H9 (cell line): Measurements from ENCODE around the gene ZSCAN29. TPM values are rescaled to one million over a fixed set of nuclear protein-coding genes. Genes with fewer than 3 reads are reported as not detected.

Experiments
- DNase-seq: peaks from one replicate; pipeline ENCODE4 v3.0.0-alpha.2; 2017
- H2AFZ ChIP-seq: one replicate; pipeline ENCODE4 v1.6.1; 2013; ENCODE audit warnings: mild to moderate bottlenecking, low read length, control low read depth, moderate library complexity
- H2AK5ac ChIP-seq: 2 replicates; pipeline ENCODE4 v1.6.1; 2013; ENCODE audit warnings: low read length, control low read depth, mixed read lengths; ENCODE audit not compliant: insufficient read length
- H2BK120ac ChIP-seq: one replicate; pipeline ENCODE4 v1.6.1; 2013; ENCODE audit warnings: low read depth, mild to moderate bottlenecking, low read length, control low read depth, inconsistent platforms; ENCODE audit not compliant: poor library complexity, severe bottlenecking
- H2BK12ac ChIP-seq: 2 replicates; pipeline ENCODE4 v1.6.1; 2013; ENCODE audit warnings: low read length, control low read depth, mixed read lengths, low read depth; ENCODE audit not compliant: insufficient read length
- H2BK15ac ChIP-seq: 2 replicates; pipeline ENCODE4 v1.6.1; 2013; ENCODE audit warnings: low read depth, low read length, control low read depth
- H2BK20ac ChIP-seq: one replicate; pipeline ENCODE4 v1.6.1; 2013; ENCODE audit warnings: low read depth, mild to moderate bottlenecking, low read length, control low read depth, inconsistent platforms; ENCODE audit not compliant: poor library complexity, severe bottlenecking
- H2BK5ac ChIP-seq: 2 replicates; pipeline ENCODE4 v1.6.1; 2013; ENCODE audit warnings: low read length, control low read depth, mixed read lengths; ENCODE audit not compliant: insufficient read length
- H3K14ac ChIP-seq: 2 replicates; pipeline ENCODE4 v1.6.1; 2013; ENCODE audit warnings: low read length, control low read depth; ENCODE audit not compliant: insufficient read depth
- H3K18ac ChIP-seq: 2 replicates; pipeline ENCODE4 v1.6.1; 2013; ENCODE audit warnings: low read depth, mild to moderate bottlenecking, mixed read lengths, low read length, control low read depth; ENCODE audit not compliant: insufficient read length
- H3K23ac ChIP-seq: 2 replicates; pipeline ENCODE4 v1.6.1; 2013; ENCODE audit warnings: low read length, control low read depth, mixed read lengths, low read depth; ENCODE audit not compliant: insufficient read length
- H3K23me2 ChIP-seq: 2 replicates; pipeline ENCODE4 v1.6.1; 2013; ENCODE audit warnings: low read depth, mild to moderate bottlenecking, mixed read lengths, low read length, control low read depth; ENCODE audit not compliant: insufficient read length, poor library complexity, severe bottlenecking
- H3K27ac ChIP-seq: 2 replicates; pipeline ENCODE4 v1.5.1; 2013; ENCODE audit warnings: low read length, control low read depth, mixed read lengths, low read depth; ENCODE audit not compliant: insufficient read length
- H3K27me3 ChIP-seq: 2 replicates; pipeline ENCODE4 v1.6.1; 2013; ENCODE audit warnings: low read length, control low read depth, inconsistent platforms; ENCODE audit not compliant: insufficient read depth
- H3K4ac ChIP-seq: 2 replicates; pipeline ENCODE4 v1.6.1; 2013; ENCODE audit warnings: low read depth, mild to moderate bottlenecking, control low read depth, inconsistent platforms, low read length, moderate library complexity
- H3K4me1 ChIP-seq: 2 replicates; pipeline ENCODE4 v1.6.1; 2013; ENCODE audit warnings: low read length, control low read depth, inconsistent platforms; ENCODE audit not compliant: insufficient read depth
- H3K4me2 ChIP-seq: 2 replicates; pipeline ENCODE4 v1.6.1; 2013; ENCODE audit warnings: low read length, control low read depth, mixed read lengths; ENCODE audit not compliant: insufficient read length, insufficient read depth
- H3K56ac ChIP-seq: 2 replicates; pipeline ENCODE4 v1.6.1; 2013; ENCODE audit warnings: low read depth, mild to moderate bottlenecking, mixed read lengths, low read length, control low read depth; ENCODE audit not compliant: insufficient read length
- H3K79me1 ChIP-seq: 2 replicates; pipeline ENCODE4 v1.6.1; 2013; ENCODE audit warnings: low read depth, mild to moderate bottlenecking, moderate library complexity, low read length, control low read depth, inconsistent platforms; ENCODE audit not compliant: insufficient read depth, poor library complexity, severe bottlenecking
- H3K79me2 ChIP-seq: 2 replicates; pipeline ENCODE4 v1.6.1; 2013; ENCODE audit warnings: low read length, control low read depth, inconsistent platforms; ENCODE audit not compliant: insufficient read depth
- H3K9ac ChIP-seq: 2 replicates; pipeline ENCODE4 v1.6.1; 2013; ENCODE audit warnings: low read length, control low read depth, mixed read lengths; ENCODE audit not compliant: insufficient read length; ENCODE audit errors: extremely low read depth
- H3K9me3 ChIP-seq: one replicate; pipeline ENCODE4 v1.6.1; 2013; ENCODE audit warnings: low read depth, low read length, inconsistent platforms; ENCODE audit not compliant: control insufficient read depth
- H3T11ph ChIP-seq: one replicate; pipeline ENCODE4 v1.6.1; 2013; ENCODE audit warnings: mild to moderate bottlenecking, low read length, control low read depth, inconsistent platforms
- H4K20me1 ChIP-seq: one replicate; pipeline ENCODE4 v1.6.1; 2013; ENCODE audit not compliant: control insufficient read depth, insufficient read length, insufficient read depth
- H4K5ac ChIP-seq: 2 replicates; pipeline ENCODE4 v1.6.1; 2013; ENCODE audit warnings: low read depth, mild to moderate bottlenecking, mixed read lengths, low read length, control low read depth; ENCODE audit not compliant: insufficient read length
- H4K8ac ChIP-seq: replicated peaks from 2 replicates; pipeline ENCODE4 v1.6.1; 2013; ENCODE audit warnings: low read length, control low read depth, mixed read lengths, low read depth; ENCODE audit not compliant: insufficient read length
- H4K91ac ChIP-seq: 2 replicates; pipeline ENCODE4 v1.6.1; 2013; ENCODE audit warnings: low read depth, mild to moderate bottlenecking, moderate library complexity, mixed read lengths, low read length, control low read depth; ENCODE audit not compliant: insufficient read length
- H3K27ac Mint-ChIP-seq, 3 experiments: 2 replicates in 2 of 3; 3 replicates in 1 of 3; pipeline ENCODE4 v1.8.0; 2020 to 2021; ENCODE audit warnings: mixed read lengths in 3 of 3, mild to moderate bottlenecking in 1 of 3, moderate library complexity in 1 of 3
- H3K27me3 Mint-ChIP-seq: 2 replicates; pipeline ENCODE4 v1.8.0; 2021; ENCODE audit warnings: low read depth, mild to moderate bottlenecking, moderate library complexity, mixed read lengths
- H3K36me3 Mint-ChIP-seq, 3 experiments: 2 replicates in 2 of 3; 3 replicates in 1 of 3; pipeline ENCODE4 v1.8.0; 2020 to 2021; ENCODE audit warnings: low read depth in 3 of 3, mixed read lengths in 3 of 3; ENCODE audit not compliant: insufficient read depth in 1 of 3
- H3K4me1 Mint-ChIP-seq, 2 experiments: 2 replicates each; pipeline ENCODE4 v1.8.0; 2020; ENCODE audit warnings: mixed read lengths in 2 of 2
- H3K4me3 Mint-ChIP-seq, 2 experiments: 2 replicates in 1 of 2; 3 replicates in 1 of 2; pipeline ENCODE4 v1.8.0; 2020 to 2021; ENCODE audit warnings: mild to moderate bottlenecking in 2 of 2, mixed read lengths in 2 of 2, moderate library complexity in 1 of 2
- H3K9me3 Mint-ChIP-seq, 2 experiments: 2 replicates in 1 of 2; 3 replicates in 1 of 2; pipeline ENCODE4 v1.8.0; 2020; ENCODE audit warnings: mild to moderate bottlenecking in 2 of 2, mixed read lengths in 2 of 2, moderate library complexity in 1 of 2
- CTCF ChIP-seq: fragments of 200-600 bp; sonication (generic); conservative IDR thresholded peaks from 3 replicates; pipeline ENCODE4 v1.8.0; 2021; ENCODE audit warnings: antibody characterized with exemption, mild to moderate bottlenecking
- WGBS: extraction: QIAGEN DNeasy Blood & Tissue Kit; methylation state at CpG from one replicate; pipeline ENCODE4 v1.1.7; 2013; ENCODE audit warnings: missing lambda C conversion rate, low lambda C conversion rate, mixed read lengths; ENCODE audit not compliant: insufficient read length; ENCODE audit errors: extremely low coverage; 5-methylcytosine and 5-hydroxymethylcytosine counted together
- total RNA-seq: library from RNA; stranded (reverse); gene quantifications from 2 replicates; pipeline ENCODE4 v1.2.1, GENCODE V29; 2021

The ZSCAN29 gene
- total RNA-seq, 1 experiment from 2014 or later: 52.5 TPM

GRCh38 chr15:43382310-43382709, 11.5 kb upstream of the ZSCAN29 start:
- Histone ChIP-seq H3K18ac (no peak overlapping the region), H2BK20ac (no peak overlapping the region), H3K56ac (no peak overlapping the region), H3K27ac (no peak overlapping the region), H4K91ac (no peak overlapping the region), H3K27me3 (no peaks in the 10 kb centered on the region), H3K4ac (no peak overlapping the region), H2BK12ac (no peak overlapping the region), H2BK15ac (no peak overlapping the region), H3K4me1 (no peaks in the 10 kb centered on the region), H2AK5ac (no peak overlapping the region), H3K9me3 (no peaks in the 10 kb centered on the region), H2AFZ (no peak overlapping the region), H3K79me1 (no peaks in the 10 kb centered on the region), H3K14ac (no peak overlapping the region), H3K4me2 (no peak overlapping the region), H3T11ph (no peak overlapping the region), H3K23ac (no peak overlapping the region), H4K5ac (no peak overlapping the region), H3K23me2 (no peaks in the 10 kb centered on the region), H4K20me1 (no peaks in the 10 kb centered on the region), H3K79me2 (no peaks in the 10 kb centered on the region), H4K8ac (no peak overlapping the region), H3K9ac (no peak overlapping the region), H2BK5ac (no peak overlapping the region), H2BK120ac (no peak overlapping the region)
- Mint-ChIP-seq H3K4me1 (no peaks in the 10 kb centered on the region), H3K27me3 (no peaks in the 10 kb centered on the region), H3K4me3 (no peak overlapping the region), H3K36me3 (peaks cover 32 to 85% (median 73%) of the 10 kb centered on the region in 3 experiments; a peak in 6 of 7 replicates), H3K27ac (no peak overlapping the region; a peak in 1 of 7 replicates), H3K9me3 (no peaks in the 10 kb centered on the region)
- WGBS: no CpG with 5 or more reads among the region's 4 CpGs
- no peak for DNase-seq
- no peak for TF ChIP-seq CTCF
